Frontal cortex (tissue), 4 donors: ENCODE measurements around the gene MRC2. TPM values are rescaled to one million over a fixed set of nuclear protein-coding genes. Genes with fewer than 3 reads are reported as not detected.
"Not testable (repeated sequence)": the region's sequence is repeated elsewhere in the genome, so short reads cannot be mapped to it uniquely, and the experiment has no call there.

ENCODE experiments used
- DNase-seq, 2 donors: peaks; one replicate each; pipeline ENCODE4 v3.0.0; 2012; ENCODE audit warnings: low spot score in 2 of 2
- FAIRE-seq: peaks from 2 replicates; lab custom pipeline; 2012; peaks lifted over from hg19 to GRCh38; lab: Jason Lieb, UNC
- total RNA-seq: library from RNA; depleted of rRNA; stranded (reverse); fragments of >200 nt; gene quantifications from one replicate; pipeline ENCODE4 v1.2.3, GENCODE V29; 2014
- donor health status: control.
- donor health status: control.
- donor health status: control.

The MRC2 gene
- total RNA-seq, 1 donor from 2014 or later, result 13.5 TPM

DNA sequence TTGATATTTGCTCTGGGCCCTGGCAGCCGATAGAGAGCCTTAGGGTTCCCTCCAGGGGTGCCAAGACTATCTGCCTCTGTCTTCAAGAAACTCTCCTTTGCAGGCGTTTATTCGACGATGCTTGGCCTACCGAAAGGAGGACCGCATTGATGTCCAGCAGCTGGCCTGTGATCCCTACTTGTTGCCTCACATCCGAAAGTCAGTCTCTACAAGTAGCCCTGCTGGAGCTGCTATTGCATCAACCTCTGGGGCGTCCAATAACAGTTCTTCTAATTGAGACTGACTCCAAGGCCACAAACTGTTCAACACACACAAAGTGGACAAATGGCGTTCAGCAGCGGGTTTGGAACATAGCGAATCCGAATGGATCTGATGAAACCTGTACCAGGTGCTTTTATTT is 15.2 kb upstream of the MRC2 start:
- not testable (repeated sequence) for DNase-seq, FAIRE-seq

- DNase-seq, FAIRE-seq: not testable (repeated sequence)
Observed at GRCh38 chr17:62613095-62613494, 14.4 kb upstream of the MRC2 start.

DNA sequence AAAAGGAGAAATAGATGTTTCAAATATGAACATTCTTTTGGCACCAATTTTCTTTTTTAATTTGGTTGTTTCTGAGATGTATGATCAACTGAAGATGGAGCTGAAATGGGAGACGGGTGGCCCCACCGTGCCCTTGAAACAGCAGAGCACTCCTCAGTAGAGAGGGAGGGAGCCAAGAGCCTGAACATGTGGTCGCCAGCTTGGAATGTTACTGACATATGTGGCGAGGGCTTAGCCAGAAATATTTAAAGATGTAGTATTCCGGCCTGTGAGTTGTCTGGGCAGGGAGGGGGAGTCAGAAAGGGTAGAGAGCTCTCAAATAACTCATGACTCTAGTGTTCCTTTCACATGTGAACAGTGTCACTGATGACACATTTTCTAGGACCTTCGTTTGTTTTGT is 13.3 kb upstream of the MRC2 start:
- no peak for DNase-seq
- FAIRE-seq, result no peak

DNA sequence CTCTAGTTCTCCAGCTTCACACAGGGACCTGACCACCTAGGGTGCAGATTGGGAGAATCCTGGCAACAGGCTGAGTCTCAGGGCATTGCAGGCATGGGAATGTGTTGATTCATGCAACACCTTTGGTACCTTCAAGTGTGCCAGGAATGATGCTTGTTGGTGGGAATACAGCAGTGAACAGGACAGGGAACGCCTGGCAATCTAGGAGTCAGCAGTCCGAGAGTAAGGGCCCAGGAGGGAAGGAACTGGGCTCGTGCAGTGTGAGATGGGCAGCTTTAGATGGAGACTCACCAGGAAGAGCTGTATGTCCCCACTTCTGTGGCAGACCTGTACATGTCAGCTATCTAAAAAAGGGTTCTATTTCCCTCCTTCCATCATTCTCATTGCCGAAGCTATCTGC is 12.0 kb upstream of the MRC2 start:
- no peak for FAIRE-seq

DNA sequence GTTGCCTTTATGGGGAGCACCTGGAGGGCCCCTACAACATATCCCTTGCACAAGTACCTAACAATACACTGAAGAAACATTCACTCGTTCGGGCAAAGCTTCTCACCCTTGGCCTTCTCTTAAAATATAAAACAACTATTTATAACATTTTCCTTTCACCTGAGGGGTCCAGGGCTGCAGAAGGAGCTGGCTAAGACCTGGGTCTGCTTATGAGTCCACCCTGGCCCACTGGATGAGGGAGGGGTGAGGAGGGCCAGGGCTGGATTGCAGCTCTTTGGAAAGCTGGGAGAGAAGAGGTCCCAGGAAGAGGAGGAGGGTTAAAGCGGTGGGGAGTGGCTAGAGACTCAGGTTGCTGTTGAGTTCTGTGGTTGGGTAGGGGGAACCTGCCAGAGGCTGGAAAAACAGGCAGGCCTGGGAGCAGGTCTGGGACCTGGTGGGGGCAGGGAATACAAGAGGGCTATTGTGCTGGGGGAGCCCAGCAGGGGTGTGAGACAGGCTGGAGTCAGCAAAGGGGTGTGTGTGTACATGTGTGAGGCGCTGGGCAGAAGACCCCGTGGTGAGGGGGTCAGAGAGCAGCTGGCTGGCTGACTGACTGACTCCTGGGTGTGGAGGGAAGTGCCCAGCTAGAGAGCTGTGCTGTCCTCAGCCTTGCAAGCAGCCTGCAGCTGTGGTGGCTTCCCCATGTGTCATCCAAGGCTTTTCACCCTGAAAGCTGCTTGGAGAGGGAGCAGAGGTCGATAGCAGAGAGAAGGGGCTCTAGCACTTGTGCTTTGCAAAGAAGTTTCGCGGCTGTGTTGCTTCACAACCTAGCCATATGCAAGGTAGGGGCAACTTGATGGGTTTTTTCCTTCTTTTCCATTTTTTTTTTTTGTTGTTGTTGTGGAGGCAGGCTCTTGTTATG is 10.2 kb upstream of the MRC2 start:
- FAIRE-seq (no peak), DNase-seq (no peak)

More for the DNA sequence above, 12.0 kb upstream of the MRC2 start:
- no peak for DNase-seq

DNA sequence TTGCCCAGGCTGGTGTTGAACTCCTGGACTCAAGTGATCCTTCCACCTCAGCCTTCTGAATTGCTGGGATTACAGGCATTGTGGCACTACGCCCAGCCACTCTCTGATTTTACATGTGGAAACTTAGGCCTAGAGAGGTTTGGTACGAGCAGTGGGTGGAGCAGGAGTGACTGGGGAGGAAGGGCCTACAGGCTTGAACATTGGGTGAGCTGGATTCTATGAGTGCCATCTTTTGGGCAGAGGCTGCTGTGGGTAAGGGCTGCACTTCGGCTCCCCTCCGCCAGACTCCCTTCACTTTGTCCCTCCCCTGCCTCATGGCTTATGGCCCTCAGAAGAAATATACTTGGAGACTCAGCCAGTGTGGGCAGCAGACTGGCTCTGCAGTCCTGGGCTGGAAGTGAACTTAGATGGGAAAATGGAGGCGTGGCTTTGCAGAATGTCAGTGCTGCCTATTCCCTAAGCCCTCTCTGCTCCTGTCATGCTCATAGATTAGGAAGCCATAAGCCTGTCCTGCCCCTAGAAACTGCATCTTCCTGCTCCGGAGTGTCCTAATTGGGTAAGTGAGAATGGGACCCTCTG is 9.5 kb upstream of the MRC2 start:
- no peak for DNase-seq
- FAIRE-seq, result no peak

DNA sequence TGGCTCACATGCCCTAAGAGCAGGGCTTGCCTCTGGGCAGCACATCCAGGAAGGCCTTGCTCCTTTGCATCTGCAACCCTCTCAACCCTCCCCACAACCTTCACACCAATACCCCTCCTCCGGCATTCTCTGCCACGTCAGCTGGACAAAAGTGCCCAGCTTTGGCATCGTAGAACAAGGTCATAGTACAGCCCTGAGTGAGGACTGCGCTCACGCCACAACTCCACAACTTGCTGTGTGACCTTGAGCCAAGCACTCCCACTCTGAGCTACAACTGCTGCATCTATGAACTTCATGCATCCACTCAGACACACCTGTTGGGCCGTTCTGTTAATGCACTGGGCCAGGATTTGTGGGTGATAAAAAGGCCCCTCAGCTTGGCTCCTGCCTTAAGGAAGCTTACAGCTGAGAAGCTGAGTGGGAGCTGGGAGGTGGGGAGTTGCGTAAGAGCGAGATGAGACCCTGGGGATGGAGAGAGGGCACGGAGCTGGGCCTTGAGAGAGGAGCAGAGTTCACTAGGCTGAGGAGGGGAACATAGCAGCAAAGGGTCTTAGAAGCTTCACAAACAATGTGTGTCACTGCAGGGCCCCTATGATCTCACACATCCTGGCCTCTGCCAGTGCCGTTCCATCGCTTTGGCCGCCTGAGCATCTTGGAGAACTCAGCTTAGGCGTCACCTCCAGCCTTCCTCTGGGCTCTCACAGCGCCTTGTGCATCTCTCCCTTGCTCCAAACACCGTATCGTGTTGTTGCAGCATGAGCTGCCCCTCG is 8.6 kb upstream of the MRC2 start:
- FAIRE-seq (no peak), DNase-seq (no peak)

DNA sequence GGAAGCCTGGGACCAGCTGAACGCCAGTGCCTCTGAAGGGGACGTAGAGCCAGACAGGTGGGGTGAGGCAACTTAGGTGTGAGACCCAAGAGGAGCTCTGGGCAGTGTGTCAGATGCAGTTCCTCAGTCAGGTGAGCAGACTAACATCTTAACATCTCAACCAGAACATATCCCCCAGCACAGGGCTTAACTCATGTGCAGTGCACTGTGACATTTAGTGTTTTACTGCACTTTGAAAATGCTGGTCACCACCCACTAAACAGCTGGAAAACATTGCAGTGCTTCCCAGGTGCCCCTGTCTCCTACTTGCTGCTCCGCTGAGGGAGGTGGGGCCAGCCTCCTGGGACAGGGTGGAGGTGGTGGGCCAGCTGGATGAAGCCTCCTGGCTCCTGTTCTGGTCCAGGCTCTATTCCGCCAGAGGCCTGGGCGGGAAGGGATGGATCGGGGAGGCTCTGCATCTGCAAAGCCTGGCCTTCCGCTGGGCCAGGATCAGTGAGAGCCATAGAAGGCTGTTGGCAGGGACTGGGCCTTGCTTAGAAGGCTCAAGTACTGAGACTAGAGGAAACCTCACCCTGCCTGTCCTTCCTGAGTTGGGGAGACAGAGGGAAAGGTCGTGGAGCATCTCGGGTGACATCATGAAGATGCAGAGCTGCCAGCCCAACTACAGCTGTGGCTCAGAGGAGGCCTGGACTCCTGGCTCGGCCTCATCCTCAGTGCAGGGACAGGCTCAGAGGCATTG is 7.9 kb upstream of the MRC2 start:
- FAIRE-seq, result no peak
- no peak for DNase-seq

DNA sequence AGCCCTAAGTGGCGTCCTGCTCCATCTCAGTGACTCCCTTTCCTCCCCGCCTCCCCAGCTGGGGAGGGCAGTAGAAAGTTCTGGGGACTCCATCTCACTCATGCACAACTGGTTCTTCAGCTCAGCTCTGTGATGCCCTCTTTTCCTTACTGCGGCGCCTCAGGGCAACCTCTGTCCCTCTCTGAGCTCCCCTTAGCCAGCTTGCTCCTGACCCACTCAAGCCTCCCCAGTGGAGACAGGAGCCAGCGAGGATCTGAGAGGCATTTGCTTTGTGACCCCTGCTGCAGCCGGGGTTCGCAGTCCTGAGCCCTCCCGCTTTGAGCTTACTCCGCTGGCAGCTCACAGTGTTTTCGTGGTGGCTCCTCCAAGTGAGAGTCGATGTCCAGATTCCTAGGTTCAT is 6.2 kb upstream of the MRC2 start:
- DNase-seq, result no peak
- no peak for FAIRE-seq

GRCh38 chr17:62625184-62625869 is 2.1 kb upstream of the MRC2 start:
- DNase-seq, result no peak

GRCh38 chr17:62625870-62626200 is 1.6 kb upstream of the MRC2 start:
- FAIRE-seq (no peak), DNase-seq (no peak)

More at GRCh38 chr17:62625184-62625869, 2.1 kb upstream of the MRC2 start:
- FAIRE-seq, result no peak

DNA sequence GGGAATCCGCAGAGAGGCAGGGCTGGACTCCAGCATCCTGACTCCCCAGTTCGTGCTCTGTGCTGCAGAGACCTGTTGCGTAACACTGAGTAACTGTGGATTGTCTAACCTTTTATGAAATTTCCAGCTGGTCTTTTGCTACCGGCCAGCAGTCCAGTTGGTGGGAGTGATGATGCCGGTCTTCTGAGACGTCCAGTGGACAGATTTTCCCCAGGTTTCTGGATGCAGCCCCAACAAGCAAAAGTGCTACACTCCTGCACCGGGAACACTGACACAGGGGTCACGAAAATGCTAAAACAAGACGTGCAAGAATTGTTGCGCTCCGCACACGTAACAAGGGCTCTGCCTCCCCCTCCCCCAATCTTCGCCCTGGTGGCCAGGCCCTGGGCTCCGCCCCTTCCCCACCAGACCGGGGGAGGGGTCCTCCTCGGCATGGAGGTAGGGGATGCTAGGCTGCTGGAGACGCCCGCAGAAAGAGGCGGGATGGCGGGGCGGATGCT is 701 bp upstream of the MRC2 start:
- FAIRE-seq, result no peak

GRCh38 chr17:62627904-62628633 is 599 bp downstream of the MRC2 start:
- FAIRE-seq (no peak), DNase-seq (peak; percentile 50 to 52)

More for the DNA sequence above, 701 bp upstream of the MRC2 start:
- no peak for DNase-seq

GRCh38 chr17:62628831-62629555 is 1.5 kb downstream of the MRC2 start:
- DNase-seq, result no peak

GRCh38 chr17:62629556-62630364 is 2.3 kb downstream of the MRC2 start:
- no peak for FAIRE-seq
- DNase-seq, result no peak

More at GRCh38 chr17:62628831-62629555, 1.5 kb downstream of the MRC2 start:
- no peak for FAIRE-seq

DNA sequence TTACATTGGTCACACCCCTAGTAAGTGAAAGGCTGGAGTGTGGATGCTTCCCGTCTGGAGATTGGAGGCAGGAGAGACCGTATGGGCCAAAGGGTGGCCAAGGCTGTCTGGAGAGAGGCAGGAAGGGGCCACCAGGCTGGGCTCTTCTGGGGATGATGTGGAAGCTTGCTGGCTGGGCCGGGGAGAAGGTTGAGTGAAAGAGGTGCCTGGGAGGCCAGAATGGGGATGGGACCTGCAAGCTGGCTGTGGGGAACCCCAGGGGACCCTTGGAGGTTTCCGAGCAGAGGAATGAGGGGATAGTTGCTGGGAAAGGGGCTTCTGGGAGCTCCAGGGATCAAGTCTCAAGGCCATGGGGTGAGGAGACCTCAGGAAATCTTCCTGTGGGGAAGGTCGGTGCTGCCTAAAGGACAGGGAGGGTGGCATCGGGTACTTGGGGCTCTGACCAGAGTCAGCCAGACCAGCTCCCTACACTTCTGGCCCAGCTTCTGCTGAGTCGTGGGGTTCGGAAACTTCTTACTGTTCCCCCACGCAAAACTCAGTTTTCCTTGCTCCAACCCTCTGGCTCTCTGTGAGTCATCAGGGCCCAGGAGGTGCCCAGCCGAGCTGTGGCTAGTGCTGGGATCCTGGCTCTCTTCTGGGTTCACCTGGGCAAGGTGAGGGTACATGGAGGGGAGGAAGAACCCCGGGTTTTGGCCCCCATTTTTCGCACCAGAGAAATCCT is 3.1 kb downstream of the MRC2 start:
- DNase-seq, result no peak
- FAIRE-seq, result no peak
